ENCODE measurements around the gene SGCD. TPM values are rescaled to one million over a fixed set of nuclear protein-coding genes. Genes with fewer than 3 reads are reported as not detected.
A peak's percentile ranks its signal among the peaks of the same experiment; 100 is the strongest.

SGCD gene
- total and polyA plus RNA-seq, 11 donors: 17.4 to 150 (median 76.9) TPM

DNA sequence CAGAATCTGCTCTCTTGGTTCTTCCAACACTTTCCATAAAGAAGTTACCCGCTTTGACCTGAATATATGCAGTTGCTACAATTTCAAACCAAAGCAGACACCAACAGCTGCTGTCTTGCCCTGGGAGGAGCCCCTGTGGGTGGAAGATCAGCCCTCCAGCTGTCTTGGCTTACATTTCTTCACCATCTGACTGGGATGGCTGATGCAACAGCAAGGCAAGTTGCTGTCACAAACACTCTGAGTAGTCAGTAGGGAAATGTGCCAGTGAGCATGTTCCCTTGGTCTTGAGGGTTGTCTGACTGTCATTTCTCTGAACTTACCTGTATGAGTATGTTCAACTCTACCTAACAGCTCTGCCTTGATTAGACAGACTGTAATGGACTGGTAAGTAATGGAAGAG lies 152.9 kb downstream of the SGCD start:
- intact Hi-C loops (cut with DNase I): loop anchor here in 2 of 10 donors (10.0 kb wide), 3 partner anchors 65 to 335 kb away; no protein-coding TSS in a partner anchor
- ATAC-seq: peak in 2 of 4 donors; percentile 4 to 49
- peak overlapping the region in 1 of 12 donors; percentile 43 for H3K27ac ChIP-seq
- WGBS, 4 donors: 70 to 90% (median 80%) methylated on average over 1 of the region's 1 CpG
- TF ChIP-seq, protein P1, sequence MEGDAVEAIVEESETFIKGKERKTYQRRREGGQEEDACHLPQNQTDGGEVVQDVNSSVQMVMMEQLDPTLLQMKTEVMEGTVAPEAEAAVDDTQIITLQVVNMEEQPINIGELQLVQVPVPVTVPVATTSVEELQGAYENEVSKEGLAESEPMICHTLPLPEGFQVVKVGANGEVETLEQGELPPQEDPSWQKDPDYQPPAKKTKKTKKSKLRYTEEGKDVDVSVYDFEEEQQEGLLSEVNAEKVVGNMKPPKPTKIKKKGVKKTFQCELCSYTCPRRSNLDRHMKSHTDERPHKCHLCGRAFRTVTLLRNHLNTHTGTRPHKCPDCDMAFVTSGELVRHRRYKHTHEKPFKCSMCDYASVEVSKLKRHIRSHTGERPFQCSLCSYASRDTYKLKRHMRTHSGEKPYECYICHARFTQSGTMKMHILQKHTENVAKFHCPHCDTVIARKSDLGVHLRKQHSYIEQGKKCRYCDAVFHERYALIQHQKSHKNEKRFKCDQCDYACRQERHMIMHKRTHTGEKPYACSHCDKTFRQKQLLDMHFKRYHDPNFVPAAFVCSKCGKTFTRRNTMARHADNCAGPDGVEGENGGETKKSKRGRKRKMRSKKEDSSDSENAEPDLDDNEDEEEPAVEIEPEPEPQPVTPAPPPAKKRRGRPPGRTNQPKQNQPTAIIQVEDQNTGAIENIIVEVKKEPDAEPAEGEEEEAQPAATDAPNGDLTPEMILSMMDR (IDR thresholded peaks at IDR 0.05): no peak
- TF ChIP-seq POLR2A (IDR thresholded peaks at IDR 0.05): no peak
- H3K36me3 ChIP-seq: no peaks in the 10 kb centered on the region
- H3K9me3 ChIP-seq: no peaks in the 10 kb centered on the region
- H3K4me3 ChIP-seq: no peak overlapping the region
- DNase-seq: peak in 2 of 5 donors; percentile 21 to 69
- H3K27me3 ChIP-seq: no peaks in the 10 kb centered on the region
- peaks cover 0 to 53% (median 30%) of the 10 kb centered on the region in 12 donors for H3K4me1 ChIP-seq

- no peak for TF ChIP-seq POLR2A (IDR thresholded peaks at IDR 0.05)
- Histone ChIP-seq H3K36me3 (no peaks in the 10 kb centered on the region), H3K4me3 (no peak overlapping the region), H3K27me3 (no peaks in the 10 kb centered on the region), H3K9me3 (no peaks in the 10 kb centered on the region), H3K27ac (no peak overlapping the region), H3K4me1 (peaks cover 0 to 34% (median 12%) of the 10 kb centered on the region in 12 donors)
- intact Hi-C loops (cut with DNase I): no loop called here
- no peak for DNase-seq
- ATAC-seq: peak in 1 of 4 donors; percentile 51
- 62 to 74% (median 73%) methylated on average over 4 of the region's 4 CpGs for WGBS, 4 donors
Measured at GRCh38 chr5:156481741-156482140, 154.8 kb downstream of the SGCD start.

DNA sequence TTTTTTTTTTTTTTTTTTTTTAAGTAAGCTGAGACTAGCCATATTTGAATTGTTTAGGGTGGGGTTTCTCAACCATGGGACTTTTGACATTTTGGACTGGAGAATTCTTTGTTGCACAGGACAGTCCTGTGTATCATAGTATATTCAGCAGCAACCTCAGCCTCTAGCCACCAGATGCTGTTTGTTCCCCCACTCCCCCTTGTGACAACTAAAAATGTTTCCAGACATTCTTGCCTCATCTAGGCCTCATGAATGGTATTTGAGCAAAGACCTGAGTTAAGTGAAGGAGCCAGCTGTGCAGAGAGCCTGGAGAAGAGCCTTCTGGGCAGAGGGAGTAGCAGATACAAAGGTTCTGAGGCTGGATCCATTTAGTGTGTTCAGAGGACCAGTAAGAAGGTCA lies 155.9 kb downstream of the SGCD start:
- ATAC-seq (peak in 2 of 4 donors; percentile 18 to 38), DNase-seq (no peak)
- Histone ChIP-seq H3K27me3 (no peaks in the 10 kb centered on the region), H3K4me3 (no peak overlapping the region), H3K4me1 (peaks cover 0 to 23% (median 7%) of the 10 kb centered on the region in 12 donors), H3K36me3 (no peaks in the 10 kb centered on the region), H3K9me3 (peaks cover 0 to 9% (median 0%) of the 10 kb centered on the region in 12 donors), H3K27ac (no peak overlapping the region)
- TF ChIP-seq, protein P1 (IDR thresholded peaks at IDR 0.05): no peak
- no peak for TF ChIP-seq POLR2A (IDR thresholded peaks at IDR 0.05)
- intact Hi-C loops (cut with DNase I): no loop called here

- DNase-seq (no peak), ATAC-seq (peak in 2 of 4 donors; percentile 13 to 38)
- Histone ChIP-seq H3K4me1 (peaks cover 0 to 21% (median under 1%) of the 10 kb centered on the region in 12 donors), H3K27ac (no peak overlapping the region), H3K27me3 (no peaks in the 10 kb centered on the region), H3K4me3 (no peak overlapping the region), H3K36me3 (no peaks in the 10 kb centered on the region), H3K9me3 (peaks cover 0 to 23% (median 0%) of the 10 kb centered on the region in 12 donors)
- WGBS, 4 donors: 78 to 93% (median 88%) methylated on average over 1 to 2 of the region's 2 CpGs
- TF ChIP-seq, protein P1 (IDR thresholded peaks at IDR 0.05): no peak
- TF ChIP-seq POLR2A (IDR thresholded peaks at IDR 0.05): no peak
- intact Hi-C loops (cut with DNase I): no loop called here
Measured at GRCh38 chr5:156486394-156487238, 159.7 kb downstream of the SGCD start.

Data from heart left ventricle (tissue), 16 donors.